Measurements from ENCODE around the gene MAP2K7. TPM values are rescaled to one million over a fixed set of nuclear protein-coding genes. Genes with fewer than 3 reads are reported as not detected.

The MAP2K7 gene
- total and polyA plus RNA-seq, 2 of the 4 experiments (the other 2 are of a cell fraction): 4.1 to 15.6 TPM

- intact Hi-C loops (cut with micrococcal nuclease): no loop called here
- in situ Hi-C loops (cut with MboI; ENCODE audit: low sequenced_read_pairs): no loop called here
- Histone ChIP-seq H2AFZ (replicated peaks; ENCODE audit: low read length, poor library complexity) (no peak overlapping the region), H2AK5ac (ENCODE audit: low read depth, low read length) (peak overlapping the region; percentile 33; the same call in 1 of the 2 replicates), H4K91ac (ENCODE audit: insufficient read depth, low read depth, low read length) (no peak overlapping the region), H4K20me1 (ENCODE audit: insufficient read depth, low read length) (peaks cover 50% of the 10 kb centered on the region), H3K23ac (ENCODE audit: low read depth, low read length) (peak overlapping the region; percentile 8), H2AK9ac (replicated peaks; ENCODE audit: low read depth, low read length, poor library complexity) (peak overlapping the region; percentile 70), H3K9ac (ENCODE audit: low read depth, low read length) (no peak overlapping the region; the same call in 1 of the 2 replicates), H3K9me1 (ENCODE audit: insufficient read depth, low read length) (peaks cover 11% of the 10 kb centered on the region), H3K4me3 (ENCODE audit: insufficient read depth, low read depth, low read length) (no peak overlapping the region), H2BK120ac (ENCODE audit: low read depth, low read length) (no peak overlapping the region), H2BK20ac (ENCODE audit: low read depth, low read length) (no peak overlapping the region), H3K79me1 (ENCODE audit: low read depth in 1 of 2, low read length in 2 of 2) (peaks cover 14 to 50% of the 10 kb centered on the region in 2 experiments; a peak in 3 of 4 replicates), H3K36me3 (ENCODE audit: control insufficient read depth, insufficient read depth, low read length) (peaks cover 15% of the 10 kb centered on the region), H3K27ac (ENCODE audit: insufficient read depth, low read length) (no peak overlapping the region), H2BK5ac (ENCODE audit: low read depth, low read length, poor library complexity, severe bottlenecking) (no peak overlapping the region), H4K8ac (ENCODE audit: low read depth in 2 of 2, low read length in 2 of 2) (no peak overlapping the region), H3K27me3 (ENCODE audit: control insufficient read depth, insufficient read depth, low read length) (no peaks in the 10 kb centered on the region), H3K56ac (ENCODE audit: extremely low read depth, insufficient read depth, low read length) (no peak overlapping the region; the same call in 1 of the 2 replicates), H3K4me2 (ENCODE audit: low read depth, low read length) (peak overlapping the region; percentile 38; the same call in 1 of the 2 replicates), H3K14ac (replicated peaks; ENCODE audit: low read depth, low read length) (no peak overlapping the region), H3K4ac (ENCODE audit: low read depth, low read length) (no peak overlapping the region), H2BK15ac (ENCODE audit: low read depth, low read length) (no peak overlapping the region), H3K9me3 (ENCODE audit: control insufficient read depth, insufficient read depth, low read length) (no peaks in the 10 kb centered on the region), H3K4me1 (ENCODE audit: control insufficient read depth, insufficient read depth, low read length) (peaks cover 10% of the 10 kb centered on the region), H4K5ac (ENCODE audit: low read depth, low read length) (no peak overlapping the region), H3K18ac (ENCODE audit: low read depth, low read length) (no peak overlapping the region)
- DNase-seq (no peak), ATAC-seq (ENCODE audit: low read depth) (no peak)
- POLR2A ChIA-PET (ENCODE audit: unreplicated experiment): no interaction called here
- CTCF ChIA-PET: no interaction called here
- WGBS, 2 experiments (ENCODE audit: extremely low coverage in 2 of 2, insufficient read length in 1 of 2): 63% methylated on average over 3 of the region's 10 CpGs; no CpG with 5 or more reads in 1 of the 2 experiments
- TF ChIP-seq BHLHE40 (IDR thresholded peaks at IDR 0.05; ENCODE audit: low read depth, low read length) (no peak), CHD1 (IDR thresholded peaks at IDR 0.05; ENCODE audit: low read depth, low read length) (no peak), SMC3 (IDR thresholded peaks at IDR 0.05; ENCODE audit: low read depth, low read length) (no peak), RFX5 (IDR thresholded peaks at IDR 0.05; ENCODE audit: low read depth, low read length) (no peak), ELK1 (IDR thresholded peaks at IDR 0.05; ENCODE audit: borderline replicate concordance, low read depth, low read length) (no peak), RAD21 (IDR thresholded peaks at IDR 0.05; ENCODE audit: low read length) (no peak), CEBPB (IDR thresholded peaks at IDR 0.05; ENCODE audit: low read depth, low read length) (no peak), MAFK (IDR thresholded peaks at IDR 0.05; ENCODE audit: low read depth, low read length) (no peak), MAZ (IDR thresholded peaks at IDR 0.05; ENCODE audit: borderline replicate concordance, low read depth, low read length) (no peak), POLR2A (IDR thresholded peaks at IDR 0.05; ENCODE audit: low read depth, low read length) (no peak), RCOR1 (IDR thresholded peaks at IDR 0.05; ENCODE audit: insufficient replicate concordance, low read length) (no peak)
- no TSS peak for BruUV-seq (replicated peaks)
- dilution Hi-C loops (cut with HindIII; ENCODE audit: low sequenced_read_pairs, unreplicated experiment): no loop called here
These were observed 1.6 kb downstream of the MAP2K7 start for GRCh38 chr19:7905268-7905667.
